LoVo (cell line): ENCODE results near the gene RALGPS1.
A peak's percentile ranks its signal among the peaks of the same experiment; 100 is the strongest.
"Not testable (repeated sequence)": the region's sequence is repeated elsewhere in the genome, so short reads cannot be mapped to it uniquely, and the experiment has no call there.

Source experiments
- DNase-seq: peaks from one replicate; pipeline ENCODE4 v3.0.0-alpha.2; 2016; ENCODE audit warnings: low spot score

The RALGPS1 gene

DNA sequence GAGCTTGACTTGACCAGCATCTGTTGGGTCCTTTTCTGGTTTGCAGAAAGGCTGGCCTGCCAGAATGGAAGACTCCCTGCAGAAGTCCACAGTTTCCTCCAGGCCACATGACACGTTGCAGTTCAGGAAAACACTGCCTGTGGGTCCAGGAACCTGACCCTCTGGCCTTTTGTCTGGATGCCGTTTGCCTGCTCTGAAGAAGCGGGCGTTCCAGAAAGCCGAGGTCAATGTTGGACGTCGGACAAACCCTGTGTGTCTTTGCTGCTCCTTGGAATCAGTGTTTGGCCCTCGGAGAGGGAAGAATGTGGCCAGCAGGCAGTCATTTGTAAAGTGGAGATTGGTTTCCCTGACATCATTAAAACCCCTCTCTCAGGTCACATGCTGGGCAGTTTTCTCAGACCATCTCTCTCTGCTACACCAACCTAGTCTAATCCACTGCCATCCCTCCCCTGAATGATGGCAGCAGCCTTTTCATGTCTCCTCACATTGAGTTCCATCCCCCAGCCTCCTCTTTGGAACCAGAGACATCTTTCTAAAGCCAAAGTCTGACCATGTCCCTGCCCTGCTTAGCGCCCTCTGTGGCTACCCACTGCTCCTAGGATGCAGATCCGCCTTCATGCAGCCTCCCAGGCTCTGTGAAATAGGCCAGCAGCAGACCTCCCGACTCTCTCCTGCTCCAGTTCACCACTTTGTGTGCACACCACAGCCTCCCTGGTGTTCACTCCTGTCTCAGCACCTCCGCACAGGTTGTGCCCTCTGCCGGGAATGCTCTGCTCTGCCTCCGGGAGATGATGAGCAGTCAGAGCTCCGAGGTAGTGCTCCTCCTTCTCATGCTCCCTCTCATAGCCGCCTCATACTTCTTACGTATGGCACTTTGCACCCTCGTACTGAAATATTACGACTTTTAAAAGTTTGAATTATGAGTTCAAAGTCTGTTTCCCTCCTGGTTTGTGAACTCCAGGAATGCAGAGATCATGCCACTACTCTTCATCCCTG, 75.6 kb downstream of the RALGPS1 start:
- no peak for DNase-seq

DNA sequence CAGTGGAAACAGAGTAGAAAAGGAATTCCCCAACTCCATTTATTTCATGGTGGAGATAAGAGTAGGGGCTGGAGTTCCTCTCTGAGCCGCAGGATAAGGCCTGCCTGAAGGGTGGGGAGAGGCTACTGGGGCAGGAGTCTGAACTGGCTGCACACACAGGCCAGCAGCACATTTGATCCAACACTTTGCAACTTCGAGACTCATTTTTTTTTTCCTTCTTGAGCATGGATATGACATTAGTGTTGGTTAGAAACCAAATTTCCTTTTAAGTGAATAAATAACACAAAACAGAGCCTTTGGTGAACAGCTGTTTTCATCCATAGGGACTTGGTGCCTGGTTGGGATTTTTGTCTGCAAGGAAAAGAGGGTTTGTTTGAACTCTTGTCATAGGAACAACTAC, 76.6 kb downstream of the RALGPS1 start:
- no peak for DNase-seq

DNA sequence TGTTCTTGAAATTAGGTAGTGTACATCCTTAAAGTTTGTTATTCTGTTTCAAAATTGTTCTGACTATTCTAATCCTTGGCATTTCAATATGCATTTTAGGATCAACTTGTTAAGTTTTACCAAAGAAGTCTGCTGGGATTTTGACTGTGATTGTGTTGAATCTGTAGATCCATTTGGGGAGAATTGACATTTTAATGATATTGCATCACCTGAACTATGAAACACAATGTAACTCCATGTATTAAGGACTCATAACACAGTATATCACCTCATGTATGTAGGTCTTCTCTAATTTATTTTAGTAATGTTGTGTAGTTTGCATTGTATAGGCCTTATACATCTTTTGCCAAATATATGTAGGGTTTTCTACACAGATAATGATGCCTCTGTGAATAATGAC, 77.8 kb downstream of the RALGPS1 start:
- DNase-seq = no peak

DNA sequence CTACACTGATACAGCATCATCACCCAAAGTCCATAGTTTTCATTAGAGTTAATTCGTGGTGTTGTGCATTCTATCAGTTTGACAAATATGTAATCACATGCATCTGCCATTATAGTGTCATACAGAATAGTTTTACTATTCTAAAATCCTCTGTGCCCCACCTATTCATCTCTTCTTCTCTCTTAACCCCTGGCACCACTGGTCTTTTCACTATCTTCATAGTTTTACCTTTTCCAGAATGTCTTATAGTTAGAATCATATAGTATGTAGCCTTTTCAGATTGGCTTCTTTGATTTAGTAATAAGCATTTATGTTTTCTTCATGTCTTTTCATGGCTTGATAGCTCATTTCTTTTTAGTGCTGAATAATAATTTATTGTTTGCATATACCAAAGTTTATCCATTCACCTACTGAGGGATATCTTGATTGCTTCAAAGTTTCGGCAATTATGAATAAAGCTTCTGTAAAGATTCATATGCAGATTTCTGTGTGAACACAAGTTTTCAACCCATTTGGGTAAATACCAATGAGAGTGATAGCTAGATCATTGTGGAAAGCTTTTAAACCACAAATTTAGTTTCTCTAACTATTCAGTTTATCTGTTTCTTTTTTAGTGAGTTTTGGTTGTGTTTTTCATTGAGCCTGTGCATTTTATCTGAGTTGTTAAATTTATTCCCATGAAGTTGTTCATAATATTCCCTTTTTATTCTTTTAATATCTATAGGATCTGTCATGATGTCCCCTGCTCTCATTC, 84.9 kb downstream of the RALGPS1 start:
- no peak for DNase-seq

DNA sequence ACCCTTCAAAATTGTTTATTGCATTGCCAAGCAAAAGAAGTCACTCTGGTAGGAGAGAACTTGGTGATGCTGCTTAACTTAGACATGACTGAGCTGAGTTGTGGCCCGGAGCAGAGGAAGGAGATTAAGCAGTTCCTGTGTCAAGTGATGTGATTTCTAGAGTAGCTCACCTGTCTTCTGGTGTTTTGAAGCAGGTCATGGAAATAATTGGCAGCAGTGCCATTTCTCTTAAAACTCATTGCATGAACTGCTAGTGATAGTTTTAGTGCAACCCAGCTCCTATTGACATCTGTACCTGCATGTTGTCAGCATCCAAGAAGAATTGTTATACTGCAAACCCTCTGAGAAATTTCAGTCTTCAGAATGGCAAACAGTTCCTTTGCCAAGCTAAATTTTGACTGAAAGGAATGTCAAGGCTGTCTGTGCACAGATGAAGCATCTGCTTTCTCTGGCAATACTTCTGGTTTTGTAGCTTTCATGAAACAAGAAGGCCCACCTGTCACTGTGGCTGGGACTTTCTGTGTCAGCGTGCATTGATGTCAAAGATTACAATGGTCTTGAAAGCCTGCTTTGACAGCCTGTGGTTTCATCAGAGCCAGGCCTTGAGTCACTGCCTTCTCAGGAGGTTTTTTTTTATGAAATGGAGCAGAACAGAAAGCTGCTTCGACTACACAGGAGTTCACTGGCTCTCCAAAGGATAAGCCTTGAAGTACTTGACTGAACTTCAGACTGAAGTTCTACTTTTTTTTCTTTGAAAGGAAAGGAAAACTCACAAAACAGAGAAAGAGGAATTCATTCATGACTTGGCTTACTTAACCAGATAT, 90.6 kb downstream of the RALGPS1 start:
- DNase-seq = no peak

- DNase-seq = no peak
These were observed 91.3 kb downstream of the RALGPS1 start for GRCh38 chr9:127005770-127006314.

DNA sequence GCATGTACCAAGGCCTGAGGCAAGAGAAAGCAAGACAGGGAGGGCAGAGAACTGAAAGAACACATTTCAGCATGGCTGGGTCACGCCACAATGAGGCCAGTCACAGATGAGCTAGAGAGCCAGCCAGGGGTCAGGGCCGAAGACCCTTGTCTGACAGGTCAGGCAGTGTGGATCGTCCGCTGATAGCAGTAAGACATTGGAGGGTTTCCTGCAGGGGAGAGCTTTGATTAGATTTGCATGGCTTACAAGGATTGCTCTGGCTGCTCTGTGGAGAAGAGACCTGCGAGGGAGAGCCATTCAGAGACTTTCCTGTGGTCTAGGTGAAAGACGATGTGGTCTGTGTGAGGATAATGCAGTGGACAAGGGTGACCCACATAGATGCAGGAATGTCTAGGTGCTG, 93.1 kb downstream of the RALGPS1 start:
- DNase-seq = no peak

DNA sequence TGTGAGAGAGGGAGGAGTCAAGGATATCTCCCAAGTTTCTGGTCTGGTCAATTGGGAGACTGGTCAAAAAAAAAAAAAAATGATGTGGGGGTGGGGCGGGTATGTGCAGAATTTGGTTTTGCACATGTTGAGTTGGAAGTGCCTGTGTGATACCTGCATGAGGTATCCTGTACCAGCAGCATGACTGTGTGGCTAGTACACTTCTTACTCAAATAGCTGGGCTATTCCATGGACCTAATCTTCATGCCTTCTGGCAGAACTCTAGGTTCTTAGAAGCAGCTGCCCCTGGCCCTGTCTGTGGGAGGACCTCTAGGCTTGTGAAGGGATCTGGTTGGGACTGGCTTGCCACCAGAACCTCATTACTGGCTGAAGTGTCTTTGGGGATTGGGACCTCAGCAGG, 93.5 kb downstream of the RALGPS1 start:
- no peak for DNase-seq

DNA sequence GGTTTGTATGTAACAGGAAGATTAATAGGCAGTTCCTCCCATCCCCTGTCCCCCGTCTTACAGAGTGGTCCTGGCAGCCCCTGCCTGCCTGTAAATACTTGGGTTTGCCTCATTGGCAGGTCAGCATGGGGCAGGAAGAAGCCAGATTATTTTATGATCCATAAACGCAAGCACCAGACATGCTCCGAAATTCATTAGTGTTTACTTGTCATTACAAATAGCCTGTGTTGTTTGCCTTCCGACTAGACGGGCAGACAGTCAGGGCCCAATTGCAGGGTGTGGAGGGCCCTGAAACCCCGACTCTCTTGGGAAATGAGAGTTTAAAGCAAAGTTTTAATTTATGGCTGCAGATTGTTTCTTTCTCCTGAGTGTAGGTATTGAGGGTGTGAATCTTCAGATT, 97.2 kb downstream of the RALGPS1 start:
- peak; percentile 49 for DNase-seq

DNA sequence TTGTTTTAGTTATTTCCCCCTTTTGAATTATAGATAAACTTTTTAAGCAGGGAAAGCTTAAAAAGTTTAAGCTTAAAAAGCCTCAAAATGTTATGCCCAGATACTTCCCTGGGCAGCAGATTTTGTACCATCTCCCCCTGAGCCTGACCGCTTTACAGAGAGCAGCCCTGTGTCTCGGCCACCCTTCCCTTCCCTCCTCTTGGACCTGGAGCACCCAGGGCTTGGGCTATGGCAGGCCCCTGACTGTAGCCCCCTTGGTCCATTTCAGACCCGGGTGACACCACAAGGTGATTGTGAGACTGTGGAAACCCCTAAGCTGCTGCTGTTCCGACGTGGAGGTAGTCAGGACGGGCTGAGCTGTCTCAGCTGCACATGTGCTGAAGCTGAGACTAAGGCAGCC, 97.7 kb downstream of the RALGPS1 start:
- DNase-seq = no peak

GRCh38 chr9:127013597-127013996, 99.0 kb downstream of the RALGPS1 start:
- DNase-seq = no peak

GRCh38 chr9:127014216-127014909, 99.8 kb downstream of the RALGPS1 start:
- no peak for DNase-seq

- no peak for DNase-seq
These were observed 100.4 kb downstream of the RALGPS1 start for GRCh38 chr9:127014910-127015540.

GRCh38 chr9:127015921-127016512, 101.4 kb downstream of the RALGPS1 start:
- DNase-seq = no peak

DNA sequence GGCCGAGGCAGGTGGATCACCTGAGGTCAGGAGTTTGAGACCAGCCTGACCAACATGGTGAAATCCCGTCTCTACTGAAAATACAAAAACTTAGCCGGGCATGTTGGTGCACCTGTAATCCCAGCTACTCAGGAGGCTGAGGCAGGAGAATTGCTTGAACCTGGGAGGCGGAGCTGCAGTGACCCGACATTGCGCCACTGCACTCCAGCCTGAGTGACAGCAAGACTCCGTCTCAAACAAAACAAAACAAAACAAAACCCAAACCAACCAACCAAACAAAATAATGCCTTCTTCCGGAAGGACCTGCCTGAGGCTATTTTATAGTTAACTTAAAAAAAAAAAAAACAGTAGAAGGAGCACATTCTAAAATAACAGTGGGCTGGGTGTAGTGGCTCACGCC, 103.4 kb downstream of the RALGPS1 start:
- DNase-seq = not testable (repeated sequence)

- no peak for DNase-seq
These were observed 104.4 kb downstream of the RALGPS1 start for GRCh38 chr9:127018935-127019334.

DNA sequence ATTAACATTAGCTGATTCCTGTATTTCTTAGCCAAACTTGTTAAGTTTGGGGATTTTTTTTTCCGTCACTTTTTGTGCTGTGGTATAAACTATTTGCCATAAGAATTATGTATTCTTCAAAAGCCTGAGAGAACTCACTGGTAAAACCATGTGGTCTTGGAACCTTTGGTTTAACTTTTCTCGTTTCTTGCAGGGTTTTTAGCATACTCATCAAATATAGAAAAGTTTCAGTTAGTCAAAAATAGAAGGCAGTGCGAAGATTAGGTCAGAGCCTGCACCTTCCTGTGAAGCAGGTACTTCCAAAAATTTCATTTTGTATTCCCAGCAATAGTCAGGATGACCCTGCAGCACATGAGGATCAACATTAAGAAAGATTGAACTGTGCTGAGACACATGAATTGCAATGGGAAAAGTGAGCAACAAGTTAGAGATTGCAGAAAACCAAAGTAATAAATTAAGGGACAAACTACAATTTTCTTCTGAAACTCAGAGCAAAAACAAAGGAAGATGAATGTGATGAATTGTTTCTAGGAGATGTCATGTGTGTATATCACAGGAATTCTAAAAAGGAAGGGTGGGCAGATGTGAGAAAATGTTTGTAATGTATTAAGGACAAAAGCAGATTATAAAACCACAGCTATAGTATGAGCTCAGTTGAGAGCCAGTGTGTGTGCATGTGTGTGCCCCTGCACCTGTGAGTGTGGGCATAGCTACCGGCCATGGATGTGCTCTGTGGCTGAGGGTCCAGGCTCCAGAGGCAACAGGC, 105.6 kb downstream of the RALGPS1 start:
- no peak for DNase-seq

GRCh38 chr9:127020802-127021078, 106.2 kb downstream of the RALGPS1 start:
- DNase-seq = no peak

DNA sequence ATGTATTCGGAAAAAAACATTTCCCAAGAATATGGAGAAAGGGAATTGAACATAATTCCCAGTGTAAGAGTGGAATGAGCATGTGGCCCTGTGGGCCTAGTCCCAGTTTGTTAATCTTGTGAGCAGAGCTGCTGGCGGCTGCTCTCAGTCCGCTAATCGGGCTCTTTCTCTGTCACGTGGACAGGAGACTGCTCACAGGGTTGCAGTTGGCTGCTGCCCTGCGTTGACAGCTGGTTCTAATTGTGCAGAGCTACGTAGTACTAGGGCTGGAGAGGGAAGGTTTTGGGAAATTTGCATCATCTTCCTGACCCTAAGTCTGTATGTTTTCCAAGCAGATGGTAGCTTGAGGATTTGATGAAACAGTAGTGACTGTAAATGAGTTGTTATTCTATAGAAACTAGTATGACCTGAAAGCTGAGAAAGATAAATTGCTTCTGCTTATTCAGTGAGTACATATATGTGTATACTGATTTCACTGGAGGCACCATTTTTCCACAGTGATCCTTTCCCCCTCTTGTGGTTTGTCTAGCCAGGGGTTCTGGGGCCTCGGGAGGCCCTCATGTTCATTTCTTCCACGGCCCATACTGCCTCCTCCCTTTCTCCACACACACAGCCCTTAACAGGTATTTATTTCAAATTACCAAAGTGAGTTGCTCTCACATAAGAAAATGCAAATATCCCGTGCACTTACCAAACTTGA, 107.2 kb downstream of the RALGPS1 start:
- DNase-seq = no peak
